ENCODE measurements around the gene UBE3A. TPM values are rescaled to one million over a fixed set of nuclear protein-coding genes. Genes with fewer than 3 reads are reported as not detected.

UBE3A gene
- total and polyA plus RNA-seq, 8 donors: 8.9 to 48.9 (median 39.0) TPM

- no peak for TF ChIP-seq CTCF (IDR thresholded peaks at IDR 0.05)
- intact Hi-C loops (cut with DNase I): no loop called here
- 16 to 19% methylated on average over 1 of the region's 1 CpG for WGBS, 2 donors
- Histone ChIP-seq H3K27ac (no peak overlapping the region), H3K4me1 (no peaks in the 10 kb centered on the region), H3K9me3 (no peaks in the 10 kb centered on the region), H3K36me3 (no peaks in the 10 kb centered on the region), H3K27me3 (no peaks in the 10 kb centered on the region), H3K4me3 (no peak overlapping the region)
- FAIRE-seq (no peak), DNase-seq (no peak), ATAC-seq (no peak)
These were observed 30.6 kb upstream of the UBE3A start for GRCh38 chr15:25469377-25469776.

GRCh38 chr15:25468611-25469010, 29.8 kb upstream of the UBE3A start:
- Histone ChIP-seq H3K36me3 (no peaks in the 10 kb centered on the region), H3K27me3 (no peaks in the 10 kb centered on the region), H3K4me3 (no peak overlapping the region), H3K27ac (no peak overlapping the region), H3K9me3 (no peaks in the 10 kb centered on the region), H3K4me1 (no peaks in the 10 kb centered on the region)
- no peak for FAIRE-seq
- no peak for TF ChIP-seq CTCF (IDR thresholded peaks at IDR 0.05)
- ATAC-seq: no peak
- DNase-seq: no peak
- intact Hi-C loops (cut with DNase I): no loop called here
- 92 to 94% methylated on average over 10 of the region's 10 CpGs for WGBS, 2 donors

- ATAC-seq: no peak
- intact Hi-C loops (cut with DNase I): no loop called here
- no peaks in the 10 kb centered on the region for H3K27me3 ChIP-seq
- no peak for TF ChIP-seq CTCF (IDR thresholded peaks at IDR 0.05)
- DNase-seq: peak in 2 of 6 donors; percentile 13 to 20
- no peak overlapping the region for H3K27ac ChIP-seq
- no peak overlapping the region for H3K4me3 ChIP-seq
- no peaks in the 10 kb centered on the region for H3K9me3 ChIP-seq
- no peaks in the 10 kb centered on the region for H3K36me3 ChIP-seq
- H3K4me1 ChIP-seq: no peaks in the 10 kb centered on the region
- no peak for FAIRE-seq
- 72 to 73% methylated on average over 1 of the region's 1 CpG for WGBS, 2 donors
These were observed 27.0 kb upstream of the UBE3A start for GRCh38 chr15:25465835-25466234.

GRCh38 chr15:25464784-25465183, 26.0 kb upstream of the UBE3A start:
- ATAC-seq (no peak), FAIRE-seq (no peak), DNase-seq (no peak)
- WGBS, 2 donors: 44 to 64% methylated on average over 2 of the region's 2 CpGs
- Histone ChIP-seq H3K4me3 (no peak overlapping the region), H3K9me3 (no peaks in the 10 kb centered on the region), H3K4me1 (no peaks in the 10 kb centered on the region), H3K27me3 (no peaks in the 10 kb centered on the region), H3K27ac (no peak overlapping the region), H3K36me3 (no peaks in the 10 kb centered on the region)
- TF ChIP-seq CTCF (IDR thresholded peaks at IDR 0.05): no peak
- intact Hi-C loops (cut with DNase I): no loop called here

- no peak for ATAC-seq
- intact Hi-C loops (cut with DNase I): no loop called here
- WGBS, 2 donors: 0 to 26% methylated on average over 1 of the region's 1 CpG
These were observed 25.6 kb upstream of the UBE3A start for GRCh38 chr15:25464383-25464782.

More at GRCh38 chr15:25464383-25464782, 25.6 kb upstream of the UBE3A start:
- FAIRE-seq (no peak), DNase-seq (no peak)
- Histone ChIP-seq H3K9me3 (no peaks in the 10 kb centered on the region), H3K4me1 (no peaks in the 10 kb centered on the region), H3K27me3 (no peaks in the 10 kb centered on the region), H3K36me3 (no peaks in the 10 kb centered on the region), H3K27ac (no peak overlapping the region), H3K4me3 (no peak overlapping the region)
- no peak for TF ChIP-seq CTCF (IDR thresholded peaks at IDR 0.05)
